ENCODE measurements around the gene CACNB1.

Gene CACNB1

DNA sequence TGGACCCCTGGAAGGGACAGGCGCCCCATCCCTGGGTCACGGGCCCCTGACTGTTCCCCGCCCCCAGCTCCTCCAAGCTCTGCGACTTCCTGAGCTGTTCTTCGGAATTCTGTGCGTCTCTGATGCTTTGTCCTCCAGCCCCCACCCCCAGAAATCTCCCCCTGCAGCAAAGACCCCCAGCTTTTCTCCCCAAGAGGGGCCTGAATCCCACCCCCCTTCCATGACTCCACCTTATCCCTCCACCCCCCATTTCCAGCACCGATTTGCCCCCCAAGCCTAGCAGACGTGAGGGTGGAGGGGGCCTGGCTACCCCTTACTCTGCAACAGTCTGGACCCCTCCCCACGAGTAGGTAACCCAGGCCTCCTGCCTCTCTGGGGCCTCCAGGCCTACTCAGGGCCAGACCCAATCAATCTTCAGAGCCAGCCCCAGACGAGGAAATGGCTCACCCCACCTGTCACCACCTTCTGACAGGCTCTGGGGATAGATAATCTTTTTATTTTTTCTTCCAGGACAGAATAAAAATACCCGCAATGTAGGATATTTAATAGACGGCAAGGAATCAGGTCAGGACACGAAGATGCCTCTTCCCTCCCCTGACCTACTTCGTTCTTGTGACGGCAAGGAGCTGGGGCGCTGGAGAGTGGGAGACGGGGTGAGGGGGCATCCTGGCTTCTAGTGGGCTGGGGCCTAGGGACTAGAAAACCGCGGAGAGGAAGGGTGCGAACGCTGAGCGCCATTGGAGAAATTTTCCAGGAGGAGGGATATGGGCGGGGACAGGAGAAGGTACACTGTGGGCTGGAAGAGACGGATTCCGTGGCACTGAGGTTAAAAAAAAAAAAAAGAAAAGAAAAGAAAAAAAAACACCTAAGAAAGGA is 45.3 kb downstream of the CACNB1 start:
- H3K36me3 ChIP-seq (ENCODE audit: control insufficient read depth, insufficient read depth, low read length), result no peaks in the 10 kb centered on the region
- no peaks in the 10 kb centered on the region for H3K4me1 ChIP-seq (ENCODE audit: control insufficient read depth, insufficient read depth, low read length)
- H3K4me3 ChIP-seq (ENCODE audit: insufficient read depth, low read depth, low read length), result peak overlapping the region; percentile 87
- 10 to 16% methylated on average over 24 to 25 of the region's 25 CpGs for WGBS, 2 experiments
- no peak overlapping the region for H3K27ac ChIP-seq (ENCODE audit: insufficient read depth, low read depth, low read length, poor library complexity, severe bottlenecking)
- H3K9me3 ChIP-seq (ENCODE audit: control insufficient read depth, low read length), result no peaks in the 10 kb centered on the region
- peaks cover 41% of the 10 kb centered on the region for H3K27me3 ChIP-seq (ENCODE audit: control insufficient read depth, insufficient read depth, low read length, poor library complexity, severe bottlenecking)

DNA sequence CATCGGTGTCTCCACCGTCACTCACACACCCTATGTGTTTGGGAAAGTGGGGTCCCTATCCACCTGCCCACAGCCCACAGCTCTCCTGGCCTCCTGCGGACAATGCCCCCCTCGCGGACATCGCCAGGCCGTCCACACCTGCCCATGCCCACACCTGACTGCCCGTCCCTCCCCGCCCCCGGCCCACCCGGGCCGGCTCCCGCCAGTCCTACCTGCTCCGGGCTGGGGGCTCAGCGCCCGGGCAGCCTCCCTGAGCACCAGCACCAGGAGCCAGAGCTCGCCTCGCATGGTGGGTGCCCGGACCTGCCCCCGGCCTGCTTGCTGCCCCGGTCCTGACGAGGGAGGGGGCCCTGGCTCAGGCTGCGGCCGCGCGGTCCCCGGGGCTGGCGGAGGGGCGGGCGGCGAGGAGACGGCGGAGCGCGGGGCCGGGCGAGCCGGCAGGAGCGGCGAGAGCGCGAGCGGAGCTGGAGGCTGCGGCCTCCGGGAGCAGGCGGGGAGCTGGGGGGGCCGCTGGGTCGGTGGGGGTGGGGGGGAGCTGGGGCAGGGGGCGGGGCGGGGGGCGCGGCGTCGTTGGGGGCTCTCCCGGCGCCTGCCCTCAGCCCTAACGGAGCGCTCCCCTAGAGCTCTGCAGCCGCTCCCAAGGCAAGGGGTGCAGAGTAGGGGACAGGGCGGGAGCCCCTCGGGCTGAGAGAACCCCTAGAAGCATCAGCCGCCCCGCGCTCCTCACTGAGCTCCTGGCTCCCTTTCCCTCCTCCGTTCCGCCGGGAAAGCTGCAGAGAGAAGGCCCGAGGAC is 46.1 kb downstream of the CACNB1 start, which contains the start of gene PLXDC1:
PLXDC1 (minus strand) TSS at position 488 of the 793 bp plus-strand sequence; CDS start at position 288, 200 bp downstream.
- peaks cover 41% of the 10 kb centered on the region for H3K27me3 ChIP-seq (ENCODE audit: control insufficient read depth, insufficient read depth, low read length, poor library complexity, severe bottlenecking)
- H3K27ac ChIP-seq (ENCODE audit: insufficient read depth, low read depth, low read length, poor library complexity, severe bottlenecking), result no peak within 1 kb of the TSS
- H3K36me3 ChIP-seq (ENCODE audit: control insufficient read depth, insufficient read depth, low read length), result no peaks in the 10 kb centered on the region
- no peaks in the 10 kb centered on the region for H3K4me1 ChIP-seq (ENCODE audit: control insufficient read depth, insufficient read depth, low read length)
- H3K9me3 ChIP-seq (ENCODE audit: control insufficient read depth, low read length), result no peaks in the 10 kb centered on the region
- peak within 1 kb of the TSS; percentile 87 for H3K4me3 ChIP-seq (ENCODE audit: insufficient read depth, low read depth, low read length)
- 1 to 2% methylated on average over 56 to 66 of the region's 68 CpGs for WGBS, 2 experiments

GRCh38 chr17:39150795-39151149 is 46.7 kb downstream of the CACNB1 start:
- Histone ChIP-seq H3K4me1 (ENCODE audit: control insufficient read depth, insufficient read depth, low read length) (no peaks in the 10 kb centered on the region), H3K9me3 (ENCODE audit: control insufficient read depth, low read length) (no peaks in the 10 kb centered on the region), H3K27ac (ENCODE audit: insufficient read depth, low read depth, low read length, poor library complexity, severe bottlenecking) (no peak overlapping the region), H3K4me3 (ENCODE audit: insufficient read depth, low read depth, low read length) (peak overlapping the region; percentile 48), H3K27me3 (ENCODE audit: control insufficient read depth, insufficient read depth, low read length, poor library complexity, severe bottlenecking) (peaks cover 41% of the 10 kb centered on the region), H3K36me3 (ENCODE audit: control insufficient read depth, insufficient read depth, low read length) (no peaks in the 10 kb centered on the region)
- WGBS, 2 experiments, result 11 to 23% methylated on average over 5 of the region's 5 CpGs

GRCh38 chr17:39150104-39150634 is 47.3 kb downstream of the CACNB1 start:
- Histone ChIP-seq H3K27me3 (ENCODE audit: control insufficient read depth, insufficient read depth, low read length, poor library complexity, severe bottlenecking) (peaks cover 41% of the 10 kb centered on the region), H3K36me3 (ENCODE audit: control insufficient read depth, insufficient read depth, low read length) (no peaks in the 10 kb centered on the region), H3K27ac (ENCODE audit: insufficient read depth, low read depth, low read length, poor library complexity, severe bottlenecking) (no peak overlapping the region), H3K9me3 (ENCODE audit: control insufficient read depth, low read length) (no peaks in the 10 kb centered on the region), H3K4me3 (ENCODE audit: insufficient read depth, low read depth, low read length) (no peak overlapping the region), H3K4me1 (ENCODE audit: control insufficient read depth, insufficient read depth, low read length) (no peaks in the 10 kb centered on the region)
- WGBS, 2 experiments, result 66 to 70% methylated on average over 5 of the region's 5 CpGs

DNA sequence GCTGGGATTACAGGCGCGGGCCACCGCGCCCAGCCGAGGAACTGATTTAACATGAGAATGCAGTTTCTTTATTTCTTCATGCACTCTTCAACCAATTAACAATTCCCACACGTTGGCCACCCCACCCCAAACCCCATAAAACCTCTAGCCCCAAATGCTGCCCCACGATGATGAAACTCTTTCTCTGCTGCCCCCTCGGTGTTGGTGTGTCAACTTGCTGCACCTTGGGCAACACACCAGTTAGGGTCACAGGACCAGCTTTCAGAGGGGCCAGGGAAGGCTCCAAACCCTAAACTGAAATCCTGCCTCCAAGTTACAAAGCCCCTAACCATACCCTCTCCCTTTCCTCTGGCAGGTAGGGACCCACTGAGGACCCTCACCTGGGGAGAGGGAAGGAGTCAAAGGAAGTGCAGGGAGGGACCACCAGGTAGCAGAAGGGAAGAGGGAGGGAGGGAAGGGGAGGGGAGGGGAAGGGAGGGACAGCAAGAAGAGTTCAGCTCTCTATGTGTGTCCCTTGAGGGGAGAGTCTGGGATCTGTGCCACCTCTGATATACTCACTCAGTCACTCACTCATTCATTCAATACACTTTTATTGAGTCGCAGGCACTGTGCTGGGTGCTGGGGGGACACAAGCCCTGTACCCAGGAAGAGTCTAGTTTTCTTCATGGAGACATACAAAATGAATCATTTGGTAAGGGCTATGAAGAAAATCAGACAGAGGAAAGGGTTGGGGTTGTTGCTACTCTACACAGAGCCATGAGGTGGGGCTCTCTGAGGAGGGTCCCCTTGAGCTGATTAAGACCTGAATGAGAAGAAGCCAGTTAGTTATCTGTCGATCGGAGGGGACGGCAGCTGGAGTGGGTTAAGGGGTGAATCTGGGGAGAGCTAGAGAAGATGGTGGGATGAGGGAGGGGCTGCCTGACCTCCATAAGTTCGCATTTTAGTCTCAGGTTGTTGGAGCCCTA is 50.0 kb downstream of the CACNB1 start:
- Histone ChIP-seq H3K27me3 (ENCODE audit: control insufficient read depth, insufficient read depth, low read length, poor library complexity, severe bottlenecking) (peaks cover 39% of the 10 kb centered on the region), H3K4me1 (ENCODE audit: control insufficient read depth, insufficient read depth, low read length) (no peaks in the 10 kb centered on the region), H3K27ac (ENCODE audit: insufficient read depth, low read depth, low read length, poor library complexity, severe bottlenecking) (no peak overlapping the region), H3K36me3 (ENCODE audit: control insufficient read depth, insufficient read depth, low read length) (no peaks in the 10 kb centered on the region), H3K9me3 (ENCODE audit: control insufficient read depth, low read length) (no peaks in the 10 kb centered on the region), H3K4me3 (ENCODE audit: insufficient read depth, low read depth, low read length) (no peak overlapping the region)
- WGBS, 2 experiments, result 70 to 73% methylated on average over 13 of the region's 13 CpGs

DNA sequence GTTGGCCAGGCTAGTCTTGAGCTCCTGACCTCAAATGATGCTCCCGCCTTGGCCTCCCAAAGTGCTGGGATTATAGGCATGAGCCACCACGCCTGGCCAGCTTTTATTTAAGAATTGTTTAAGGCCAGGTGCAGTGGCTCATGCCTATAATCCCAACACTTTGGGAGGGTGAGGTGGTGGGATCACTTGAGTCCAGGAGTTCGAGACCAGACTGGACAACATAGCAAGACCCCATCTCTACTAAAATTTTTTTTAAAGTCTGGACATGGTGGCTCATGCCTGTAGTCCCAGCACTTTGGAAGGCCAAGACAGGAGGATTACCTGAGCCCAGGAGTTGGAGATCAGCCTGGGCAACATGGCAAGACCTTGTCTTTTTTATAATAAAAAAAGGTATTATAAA is 51.2 kb downstream of the CACNB1 start:
- H3K9me3 ChIP-seq (ENCODE audit: control insufficient read depth, low read length), result no peaks in the 10 kb centered on the region
- no peak overlapping the region for H3K27ac ChIP-seq (ENCODE audit: insufficient read depth, low read depth, low read length, poor library complexity, severe bottlenecking)
- H3K4me3 ChIP-seq (ENCODE audit: insufficient read depth, low read depth, low read length), result no peak overlapping the region
- H3K36me3 ChIP-seq (ENCODE audit: control insufficient read depth, insufficient read depth, low read length), result no peaks in the 10 kb centered on the region
- H3K4me1 ChIP-seq (ENCODE audit: control insufficient read depth, insufficient read depth, low read length), result no peaks in the 10 kb centered on the region
- H3K27me3 ChIP-seq (ENCODE audit: control insufficient read depth, insufficient read depth, low read length, poor library complexity, severe bottlenecking), result peaks cover 26% of the 10 kb centered on the region
- 90 to 93% methylated on average over 3 of the region's 3 CpGs for WGBS, 2 experiments

DNA sequence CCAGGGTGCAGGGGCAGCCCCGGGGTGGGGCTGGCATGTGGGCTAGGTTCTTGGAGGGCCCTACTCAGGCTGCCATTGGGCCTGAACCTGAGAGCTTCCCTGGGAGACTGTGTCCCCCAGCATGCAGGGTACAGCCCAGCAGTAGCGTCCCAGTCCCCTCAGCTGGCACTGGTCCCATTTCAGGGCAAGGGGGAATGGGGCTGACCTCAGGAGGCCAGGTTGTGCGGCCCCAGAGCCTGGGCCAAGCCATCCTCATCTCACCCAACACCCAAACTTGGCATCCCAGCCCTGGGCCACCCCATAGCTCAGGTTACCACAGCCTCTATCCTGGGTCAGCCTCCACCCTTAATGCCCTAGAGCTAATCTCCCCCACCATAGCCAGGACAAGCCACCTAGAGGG is 52.3 kb downstream of the CACNB1 start:
- Histone ChIP-seq H3K4me1 (ENCODE audit: control insufficient read depth, insufficient read depth, low read length) (no peaks in the 10 kb centered on the region), H3K36me3 (ENCODE audit: control insufficient read depth, insufficient read depth, low read length) (no peaks in the 10 kb centered on the region), H3K27ac (ENCODE audit: insufficient read depth, low read depth, low read length, poor library complexity, severe bottlenecking) (no peak overlapping the region), H3K9me3 (ENCODE audit: control insufficient read depth, low read length) (no peaks in the 10 kb centered on the region), H3K27me3 (ENCODE audit: control insufficient read depth, insufficient read depth, low read length, poor library complexity, severe bottlenecking) (peaks cover 15% of the 10 kb centered on the region), H3K4me3 (ENCODE audit: insufficient read depth, low read depth, low read length) (no peak overlapping the region)
- WGBS, 2 experiments, result 87 to 92% methylated on average over 3 of the region's 3 CpGs

DNA sequence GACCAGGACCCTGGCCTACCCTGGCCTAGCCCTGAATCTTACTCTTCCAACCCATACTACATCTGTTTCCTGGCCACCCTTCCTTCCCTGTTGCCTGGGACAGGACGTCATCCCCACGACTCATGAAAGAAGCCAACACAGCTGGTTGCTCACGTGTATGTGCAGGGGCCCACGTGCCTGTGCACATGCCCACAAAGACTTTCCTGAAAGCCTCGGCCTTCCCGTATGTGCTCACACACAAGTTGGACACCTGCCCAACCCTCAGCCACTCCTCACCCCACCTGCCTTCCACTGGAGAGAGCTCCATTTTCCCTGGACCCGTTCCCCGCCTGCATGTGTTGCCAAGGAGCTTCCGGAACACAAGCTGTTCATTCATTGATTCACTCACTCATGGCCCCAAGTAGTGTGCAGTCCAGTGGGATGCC is 53.0 kb downstream of the CACNB1 start:
- H3K4me3 ChIP-seq (ENCODE audit: insufficient read depth, low read depth, low read length), result no peak overlapping the region
- H3K9me3 ChIP-seq (ENCODE audit: control insufficient read depth, low read length), result no peaks in the 10 kb centered on the region
- no peaks in the 10 kb centered on the region for H3K36me3 ChIP-seq (ENCODE audit: control insufficient read depth, insufficient read depth, low read length)
- H3K4me1 ChIP-seq (ENCODE audit: control insufficient read depth, insufficient read depth, low read length), result no peaks in the 10 kb centered on the region
- peaks cover 8% of the 10 kb centered on the region for H3K27me3 ChIP-seq (ENCODE audit: control insufficient read depth, insufficient read depth, low read length, poor library complexity, severe bottlenecking)
- no peak overlapping the region for H3K27ac ChIP-seq (ENCODE audit: insufficient read depth, low read depth, low read length, poor library complexity, severe bottlenecking)
- WGBS, 2 experiments, result 87 to 89% methylated on average over 9 of the region's 9 CpGs

GRCh38 chr17:39143552-39144093 is 53.8 kb downstream of the CACNB1 start:
- Histone ChIP-seq H3K4me1 (ENCODE audit: control insufficient read depth, insufficient read depth, low read length) (no peaks in the 10 kb centered on the region), H3K4me3 (ENCODE audit: insufficient read depth, low read depth, low read length) (no peak overlapping the region), H3K36me3 (ENCODE audit: control insufficient read depth, insufficient read depth, low read length) (no peaks in the 10 kb centered on the region), H3K27ac (ENCODE audit: insufficient read depth, low read depth, low read length, poor library complexity, severe bottlenecking) (no peak overlapping the region), H3K27me3 (ENCODE audit: control insufficient read depth, insufficient read depth, low read length, poor library complexity, severe bottlenecking) (no peaks in the 10 kb centered on the region), H3K9me3 (ENCODE audit: control insufficient read depth, low read length) (no peaks in the 10 kb centered on the region)
- WGBS, 2 experiments, result 92 to 95% methylated on average over 7 of the region's 7 CpGs

Data from ectodermal cell (in vitro differentiated cells).